Neural crest cell (in vitro differentiated cells): ENCODE results near the gene CRHR1. TPM values are rescaled to one million over a fixed set of nuclear protein-coding genes. Genes with fewer than 3 reads are reported as not detected.

Experiments used
- DNase-seq: peaks from one replicate; pipeline ENCODE4 v3.0.0; 2021; ENCODE audit warnings: low read depth, mixed read lengths, low spot score
- H3K27ac Mint-ChIP-seq: one replicate; pipeline ENCODE4 v1.8.0; 2021; ENCODE audit warnings: mild to moderate bottlenecking, mixed read lengths; ENCODE audit not compliant: unreplicated experiment
- H3K27me3 Mint-ChIP-seq: 2 replicates; pipeline ENCODE4 v1.8.0; 2021; ENCODE audit warnings: low read depth, mild to moderate bottlenecking, mixed read lengths
- H3K36me3 Mint-ChIP-seq: 2 replicates; pipeline ENCODE4 v1.8.0; 2021; ENCODE audit warnings: low read depth, mild to moderate bottlenecking, mixed read lengths
- H3K4me1 Mint-ChIP-seq: 2 replicates; pipeline ENCODE4 v1.8.0; 2021; ENCODE audit warnings: mixed read lengths
- H3K4me3 Mint-ChIP-seq: one replicate; pipeline ENCODE4 v1.8.0; 2021; ENCODE audit warnings: mild to moderate bottlenecking, mixed read lengths
- H3K9me3 Mint-ChIP-seq: 2 replicates; pipeline ENCODE4 v1.8.0; 2021; ENCODE audit warnings: mixed read lengths
- total RNA-seq: library from RNA; stranded (reverse); gene quantifications from 2 replicates; pipeline ENCODE4 v1.2.1, GENCODE V29; 2021
- TF ChIP-seq, protein P1 (sequence below): fragments of 200-600 bp; sonication (generic); conservative IDR thresholded peaks from 2 replicates; pipeline ENCODE4 v1.5.0; 2021; ENCODE audit warnings: antibody characterized with exemption, mild to moderate bottlenecking

Gene CRHR1
- total RNA-seq, 1 donor from 2014 or later: 1.1 TPM

DNA sequence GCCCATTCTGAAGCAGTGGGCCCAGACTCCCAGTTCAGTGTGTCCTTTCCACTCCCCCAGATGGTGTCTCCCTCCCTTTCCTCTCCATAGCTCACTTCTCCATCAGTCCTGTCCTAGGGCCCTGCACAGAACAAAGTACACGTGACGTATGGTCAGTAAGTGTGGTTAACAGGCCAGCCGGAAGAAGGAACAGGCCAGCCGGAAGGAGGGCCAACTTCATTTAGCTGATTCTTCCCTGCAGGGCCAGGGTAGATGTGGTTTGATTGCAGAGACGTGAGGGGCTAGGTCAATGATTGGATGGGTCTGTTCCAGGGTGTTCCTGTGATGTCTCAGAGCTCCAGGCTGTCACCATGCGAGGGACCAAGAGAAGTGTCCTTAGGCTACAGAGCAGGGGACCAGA is 31.6 kb downstream of the CRHR1 start:
- Mint-ChIP-seq H3K36me3 (no peaks in the 10 kb centered on the region), H3K4me1 (peaks cover 6% of the 10 kb centered on the region), H3K4me3 (no peak overlapping the region), H3K27me3 (no peaks in the 10 kb centered on the region), H3K27ac (no peak overlapping the region), H3K9me3 (no peaks in the 10 kb centered on the region)
- TF ChIP-seq, protein P1, sequence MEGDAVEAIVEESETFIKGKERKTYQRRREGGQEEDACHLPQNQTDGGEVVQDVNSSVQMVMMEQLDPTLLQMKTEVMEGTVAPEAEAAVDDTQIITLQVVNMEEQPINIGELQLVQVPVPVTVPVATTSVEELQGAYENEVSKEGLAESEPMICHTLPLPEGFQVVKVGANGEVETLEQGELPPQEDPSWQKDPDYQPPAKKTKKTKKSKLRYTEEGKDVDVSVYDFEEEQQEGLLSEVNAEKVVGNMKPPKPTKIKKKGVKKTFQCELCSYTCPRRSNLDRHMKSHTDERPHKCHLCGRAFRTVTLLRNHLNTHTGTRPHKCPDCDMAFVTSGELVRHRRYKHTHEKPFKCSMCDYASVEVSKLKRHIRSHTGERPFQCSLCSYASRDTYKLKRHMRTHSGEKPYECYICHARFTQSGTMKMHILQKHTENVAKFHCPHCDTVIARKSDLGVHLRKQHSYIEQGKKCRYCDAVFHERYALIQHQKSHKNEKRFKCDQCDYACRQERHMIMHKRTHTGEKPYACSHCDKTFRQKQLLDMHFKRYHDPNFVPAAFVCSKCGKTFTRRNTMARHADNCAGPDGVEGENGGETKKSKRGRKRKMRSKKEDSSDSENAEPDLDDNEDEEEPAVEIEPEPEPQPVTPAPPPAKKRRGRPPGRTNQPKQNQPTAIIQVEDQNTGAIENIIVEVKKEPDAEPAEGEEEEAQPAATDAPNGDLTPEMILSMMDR: no peak
- no peak for DNase-seq

DNA sequence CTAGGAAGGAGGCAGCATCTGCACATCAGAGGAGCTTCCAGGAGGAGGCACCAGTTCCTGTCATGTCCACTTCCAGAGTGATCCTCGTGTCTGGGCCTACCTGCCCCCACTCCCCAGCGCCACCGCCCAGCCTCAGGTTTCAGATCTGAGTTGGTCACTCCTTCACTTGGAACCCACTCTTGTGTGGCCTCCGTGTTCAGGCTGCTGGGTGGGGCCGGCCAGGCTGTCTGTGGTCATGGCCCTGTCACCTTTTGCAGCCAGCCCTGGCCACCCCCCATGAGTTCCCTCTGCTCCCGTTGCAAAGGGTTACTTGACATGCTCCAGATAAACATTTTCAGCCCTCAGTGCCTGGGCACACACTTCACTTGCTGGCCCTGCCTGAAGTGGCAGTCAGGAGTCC is 33.9 kb downstream of the CRHR1 start:
- Mint-ChIP-seq H3K27ac (no peak overlapping the region), H3K36me3 (no peaks in the 10 kb centered on the region), H3K4me1 (peaks cover 6% of the 10 kb centered on the region), H3K4me3 (no peak overlapping the region), H3K27me3 (no peaks in the 10 kb centered on the region), H3K9me3 (no peaks in the 10 kb centered on the region)
- TF ChIP-seq, protein P1: no peak
- no peak for DNase-seq

DNA sequence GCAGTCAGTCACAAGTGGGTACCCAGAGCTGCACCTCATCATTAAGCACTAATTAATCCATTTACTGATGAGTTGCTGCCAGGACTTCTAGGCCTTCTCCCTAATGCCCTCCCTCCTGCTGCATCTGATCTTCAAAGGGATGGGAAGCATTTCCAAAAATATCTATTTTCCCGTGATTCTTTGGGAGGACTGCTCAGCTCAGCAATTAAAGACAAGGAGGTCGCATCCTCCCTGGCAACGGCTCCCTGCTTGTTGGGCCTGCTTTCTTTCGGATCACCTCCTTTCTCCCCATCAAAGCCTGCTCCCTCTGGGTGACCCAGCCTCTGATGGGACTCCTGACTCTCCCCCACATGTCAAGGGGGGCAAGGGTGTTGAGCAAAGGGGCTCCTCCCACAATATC is 34.6 kb downstream of the CRHR1 start:
- TF ChIP-seq, protein P1: no peak
- H3K27me3 Mint-ChIP-seq: no peaks in the 10 kb centered on the region
- H3K4me3 Mint-ChIP-seq: no peak overlapping the region
- H3K36me3 Mint-ChIP-seq: no peaks in the 10 kb centered on the region
- H3K27ac Mint-ChIP-seq: no peak overlapping the region
- no peaks in the 10 kb centered on the region for H3K9me3 Mint-ChIP-seq
- DNase-seq: no peak
- H3K4me1 Mint-ChIP-seq: no peaks in the 10 kb centered on the region

DNA sequence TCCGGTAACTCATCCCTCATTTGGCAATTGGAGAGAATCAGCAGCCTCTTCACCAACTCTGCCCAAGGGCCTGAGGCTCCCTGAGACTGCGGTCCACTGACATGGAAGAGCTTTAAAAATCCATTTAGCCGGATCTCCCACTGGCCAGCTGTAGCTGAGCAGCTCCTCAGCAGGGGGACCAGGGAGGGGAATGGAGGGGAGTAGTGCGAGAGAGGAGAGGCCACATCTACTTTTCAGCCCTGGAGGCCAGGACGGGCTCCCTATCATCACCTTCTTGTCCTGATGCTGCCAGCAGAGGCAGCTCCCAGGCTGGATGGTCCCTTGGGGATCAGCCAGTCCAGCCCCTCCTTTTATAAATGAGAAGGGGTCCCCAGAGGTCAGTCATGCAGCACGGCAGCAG is 35.5 kb downstream of the CRHR1 start:
- Mint-ChIP-seq H3K27ac (no peak overlapping the region), H3K36me3 (no peaks in the 10 kb centered on the region), H3K4me1 (no peaks in the 10 kb centered on the region), H3K9me3 (no peaks in the 10 kb centered on the region), H3K4me3 (no peak overlapping the region), H3K27me3 (no peaks in the 10 kb centered on the region)
- TF ChIP-seq, protein P1: no peak
- DNase-seq: no peak

DNA sequence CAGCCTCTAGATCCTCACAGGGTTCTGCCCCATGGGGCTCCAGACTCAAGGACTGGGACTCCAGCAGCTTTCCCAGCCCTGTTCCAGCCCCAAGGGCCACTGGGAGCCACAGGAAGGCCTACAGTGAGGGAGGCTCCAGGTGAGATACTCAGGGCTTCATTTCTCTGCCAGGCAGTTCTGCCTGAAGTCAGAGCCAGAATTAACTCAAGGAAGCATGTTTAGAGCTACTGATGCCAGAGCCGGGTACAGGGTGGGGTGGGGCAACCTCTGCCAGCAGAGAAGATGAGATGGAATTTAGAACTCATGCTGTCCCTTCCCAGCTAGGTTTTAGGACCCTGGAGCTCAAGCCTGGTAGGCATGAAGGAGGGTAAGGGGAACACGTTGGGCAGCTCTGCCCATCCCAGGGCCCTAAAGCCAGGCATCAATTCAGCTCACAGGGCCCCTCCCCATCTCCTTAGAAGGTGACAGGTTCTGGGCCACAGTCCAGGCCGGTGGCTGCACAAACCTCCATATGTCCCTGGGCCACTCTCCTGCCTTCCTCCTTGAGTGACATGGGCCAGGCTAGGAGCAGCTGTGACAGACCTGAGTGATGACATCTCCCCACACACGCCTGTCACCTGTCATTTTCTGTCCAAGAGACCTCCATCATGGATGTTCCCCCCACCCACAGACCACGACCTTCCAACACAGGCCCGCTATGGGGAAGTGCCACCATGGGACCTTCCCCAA is 36.1 kb downstream of the CRHR1 start:
- Mint-ChIP-seq H3K9me3 (no peaks in the 10 kb centered on the region), H3K27me3 (no peaks in the 10 kb centered on the region), H3K4me1 (no peaks in the 10 kb centered on the region), H3K27ac (no peak overlapping the region), H3K4me3 (no peak overlapping the region), H3K36me3 (no peaks in the 10 kb centered on the region)
- TF ChIP-seq, protein P1: no peak
- no peak for DNase-seq
